LNCAP (cell line): ENCODE results near the gene PEAK1.

Experiments used
- CTCF ChIP-seq: fragments of 450-650 bp; IDR thresholded peaks from 2 replicates; pipeline ENCODE4 v1.5.1; 2017; ENCODE audit warnings: mild to moderate bottlenecking

PEAK1 gene

GRCh38 chr15:77348511-77348910, 71.4 kb downstream of the PEAK1 start:
- TF ChIP-seq CTCF = no peak

GRCh38 chr15:77347197-77347596, 72.7 kb downstream of the PEAK1 start:
- TF ChIP-seq CTCF = no peak

GRCh38 chr15:77346245-77347036, 73.5 kb downstream of the PEAK1 start:
- TF ChIP-seq CTCF = no peak

- no peak for TF ChIP-seq CTCF
These were observed 77.1 kb downstream of the PEAK1 start for GRCh38 chr15:77342807-77343206.

- TF ChIP-seq CTCF = no peak
These were observed 79.7 kb downstream of the PEAK1 start for GRCh38 chr15:77340245-77340644.

GRCh38 chr15:77336006-77336405, 83.9 kb downstream of the PEAK1 start:
- TF ChIP-seq CTCF = no peak

- no peak for TF ChIP-seq CTCF
These were observed 84.6 kb downstream of the PEAK1 start for GRCh38 chr15:77335298-77335697.

GRCh38 chr15:77333166-77333565, 86.7 kb downstream of the PEAK1 start:
- no peak for TF ChIP-seq CTCF
